ENCODE results near the gene SPPL2A. TPM values are rescaled to one million over a fixed set of nuclear protein-coding genes. Genes with fewer than 3 reads are reported as not detected.

The SPPL2A gene
- polyA plus RNA-seq, 1 of the 3 experiments (the other 2 are of a cell fraction), result 21.6 TPM

GRCh38 chr15:50764461-50765194 lies 878 bp downstream of the SPPL2A start:
- peak; percentile 23 for DNase-seq
- Histone ChIP-seq H4K20me1 (ENCODE audit: insufficient read depth) (no peaks in the 10 kb centered on the region), H3K9me2 (no peaks in the 10 kb centered on the region), H3K4me1 (ENCODE audit: control insufficient read depth in 1 of 2, insufficient read depth in 2 of 2, low read depth in 1 of 2, low read length in 1 of 2) (peaks cover 0 to 3% of the 10 kb centered on the region in 2 experiments; a peak in 1 of 4 replicates), H3K9ac (peak overlapping the region; percentile 92), H3K27ac (ENCODE audit: low read depth in 2 of 2, low read length in 1 of 2) (peak overlapping the region; percentile 82 to 85), H3K4me3 (ENCODE audit: low read depth in 2 of 2, low read length in 1 of 2) (peak overlapping the region; percentile 58 to 81), H3K4me2 (peak overlapping the region; percentile 73), H3K36me3 (replicated peaks in 1 of 2; ENCODE audit: control insufficient read depth in 1 of 2, insufficient read depth in 2 of 2, low read length in 1 of 2) (no peaks in the 10 kb centered on the region), H3F3A (replicated peaks; ENCODE audit: insufficient read depth) (peaks cover 12% of the 10 kb centered on the region), H3K9me3 (no peaks in the 10 kb centered on the region), H3K79me2 (ENCODE audit: insufficient read depth) (peaks cover 52% of the 10 kb centered on the region), H2AFZ (ENCODE audit: low read depth) (peak overlapping the region; percentile 89), H3K27me3 (ENCODE audit: insufficient read depth) (no peaks in the 10 kb centered on the region)
- POLR2A ChIA-PET, result interaction anchor here (1.5 kb wide), 1 partner anchor 10 kb away, joined by 5 read pairs; no protein-coding TSS in a partner anchor
- CTCF ChIA-PET, result interaction anchor here (1.0 kb wide), 1 partner anchor 112 kb away, joined by 3 read pairs; no protein-coding TSS in a partner anchor
- WGBS (ENCODE audit: low lambda C conversion rate), result 3% methylated on average over 15 of the region's 15 CpGs
- TF ChIP-seq RXRA (IDR thresholded peaks at IDR 0.05; ENCODE audit: borderline replicate concordance, low read depth) (0 out of 2 replicates have a peak, but pooled peaks have one; percentile 3), YY1 (IDR thresholded peaks at IDR 0.05; ENCODE audit: low read depth) (no peak)

- Histone ChIP-seq H3K9ac (no peak overlapping the region), H3K27ac (ENCODE audit: low read depth in 2 of 2, low read length in 1 of 2) (no peak overlapping the region), H3F3A (replicated peaks; ENCODE audit: insufficient read depth) (no peaks in the 10 kb centered on the region), H3K36me3 (replicated peaks in 1 of 2; ENCODE audit: control insufficient read depth in 1 of 2, insufficient read depth in 2 of 2, low read length in 1 of 2) (no peaks in the 10 kb centered on the region), H4K20me1 (ENCODE audit: insufficient read depth) (no peaks in the 10 kb centered on the region), H3K27me3 (ENCODE audit: insufficient read depth) (no peaks in the 10 kb centered on the region), H3K4me1 (ENCODE audit: control insufficient read depth in 1 of 2, insufficient read depth in 2 of 2, low read depth in 1 of 2, low read length in 1 of 2) (no peaks in the 10 kb centered on the region), H2AFZ (ENCODE audit: low read depth) (no peak overlapping the region), H3K9me2 (no peaks in the 10 kb centered on the region), H3K9me3 (no peaks in the 10 kb centered on the region), H3K4me3 (ENCODE audit: low read depth in 2 of 2, low read length in 1 of 2) (no peak overlapping the region), H3K4me2 (no peak overlapping the region), H3K79me2 (ENCODE audit: insufficient read depth) (peaks cover 94% of the 10 kb centered on the region)
- CTCF ChIA-PET, result interaction anchor here (1.3 kb wide), 1 partner anchor 82 kb away, joined by 3 read pairs; no protein-coding TSS in a partner anchor
- POLR2A ChIA-PET, result no interaction called here
- no peak for DNase-seq
- TF ChIP-seq CTCF (IDR thresholded peaks at IDR 0.05) (no peak), FOSL2 (IDR thresholded peaks at IDR 0.05; ENCODE audit: borderline replicate concordance, low read depth) (peak; percentile 20; the same call in 1 of the 2 replicates)
- 81% methylated on average over 4 of the region's 4 CpGs for WGBS (ENCODE audit: low lambda C conversion rate)
Observed at GRCh38 chr15:50758712-50759205, 6.7 kb downstream of the SPPL2A start.

- Histone ChIP-seq H3K4me2 (no peak overlapping the region), H3K9me3 (no peaks in the 10 kb centered on the region), H3K9ac (no peak overlapping the region), H4K20me1 (ENCODE audit: insufficient read depth) (no peaks in the 10 kb centered on the region), H3K4me3 (ENCODE audit: low read depth in 2 of 2, low read length in 1 of 2) (no peak overlapping the region), H3K36me3 (replicated peaks in 1 of 2; ENCODE audit: control insufficient read depth in 1 of 2, insufficient read depth in 2 of 2, low read length in 1 of 2) (peaks cover 0 to 4% of the 10 kb centered on the region in 2 experiments), H3K27ac (ENCODE audit: low read depth in 2 of 2, low read length in 1 of 2) (no peak overlapping the region), H3K27me3 (ENCODE audit: insufficient read depth) (no peaks in the 10 kb centered on the region), H2AFZ (ENCODE audit: low read depth) (no peak overlapping the region), H3F3A (replicated peaks; ENCODE audit: insufficient read depth) (peaks cover 2% of the 10 kb centered on the region), H3K4me1 (ENCODE audit: control insufficient read depth in 1 of 2, insufficient read depth in 2 of 2, low read depth in 1 of 2, low read length in 1 of 2) (no peaks in the 10 kb centered on the region; a peak in 1 of 4 replicates), H3K79me2 (ENCODE audit: insufficient read depth) (peaks cover 72% of the 10 kb centered on the region), H3K9me2 (no peaks in the 10 kb centered on the region)
- POLR2A ChIA-PET, result interaction anchor here (0.6 kb wide), 1 partner anchor 11 kb away, joined by 3 read pairs; no protein-coding TSS in a partner anchor
- DNase-seq, result no peak
- 100% methylated on average over 1 of the region's 1 CpG for WGBS (ENCODE audit: low lambda C conversion rate)
- CTCF ChIA-PET, result interaction anchor here (1.4 kb wide), 1 partner anchor 78 kb away, joined by 3 read pairs; no protein-coding TSS in a partner anchor
- TF ChIP-seq REST (IDR thresholded peaks at IDR 0.05; ENCODE audit: low read depth, low read length) (no peak), FOSL2 (IDR thresholded peaks at IDR 0.05; ENCODE audit: borderline replicate concordance, low read depth) (no peak), SMC3 (IDR thresholded peaks at IDR 0.05; ENCODE audit: low read depth, low read length) (no peak), EZH2phosphoT487 (IDR thresholded peaks at IDR 0.05; ENCODE audit: borderline replicate concordance, low read depth) (no peak), USF1 (IDR thresholded peaks at IDR 0.05; ENCODE audit: borderline replicate concordance, low read depth) (no peak)
Observed at GRCh38 chr15:50753463-50753862, 12.0 kb downstream of the SPPL2A start.

All from SK-N-SH (cell line).